Dedifferentiated amniotic fluid mesenchymal stem cell (primary cell): ENCODE results near the gene BOD1L1.

Experiments
- DNase-seq: peaks from one replicate; pipeline ENCODE4 v3.0.0-alpha.2; 2016; ENCODE audit errors: extremely low spot score

BOD1L1 gene

DNA sequence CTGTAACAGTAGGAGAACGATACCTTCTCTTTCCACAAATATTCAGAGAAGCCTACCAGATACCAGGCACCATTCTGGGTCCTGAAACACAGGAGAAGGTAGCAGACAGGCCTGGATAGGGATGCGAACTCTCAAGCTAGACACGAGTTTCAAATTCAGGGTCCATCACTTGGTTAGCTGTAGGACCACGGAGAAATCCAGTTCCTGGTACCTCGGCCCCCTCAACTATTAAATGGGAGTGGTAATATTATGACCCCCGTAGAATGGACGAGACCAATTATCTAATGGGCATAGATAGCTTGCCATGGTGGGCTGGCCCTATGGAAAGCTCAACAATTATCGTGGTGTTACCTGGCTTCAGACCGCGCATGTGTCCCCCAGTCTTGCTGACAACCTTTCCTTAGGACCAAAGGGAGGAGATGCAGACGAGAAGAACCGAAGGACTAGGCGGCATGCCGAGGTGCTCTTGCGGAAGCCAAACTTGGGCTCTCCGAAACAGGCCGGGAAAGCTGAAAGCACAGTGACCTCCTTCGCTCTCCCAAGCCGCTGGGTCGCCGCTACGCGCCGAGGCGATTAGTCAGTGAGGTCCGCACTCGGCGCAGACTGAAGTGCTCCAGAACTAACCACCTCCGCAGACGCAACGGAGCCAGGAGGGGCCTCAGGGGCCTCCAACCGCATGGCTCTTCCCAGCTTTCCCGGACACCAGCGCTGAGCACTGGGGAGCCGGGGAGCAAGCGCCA is 102.9 kb downstream of the BOD1L1 start:
- no peak for DNase-seq

- no peak for DNase-seq
Measured at GRCh38 chr4:13523591-13524503, 103.7 kb downstream of the BOD1L1 start.

DNA sequence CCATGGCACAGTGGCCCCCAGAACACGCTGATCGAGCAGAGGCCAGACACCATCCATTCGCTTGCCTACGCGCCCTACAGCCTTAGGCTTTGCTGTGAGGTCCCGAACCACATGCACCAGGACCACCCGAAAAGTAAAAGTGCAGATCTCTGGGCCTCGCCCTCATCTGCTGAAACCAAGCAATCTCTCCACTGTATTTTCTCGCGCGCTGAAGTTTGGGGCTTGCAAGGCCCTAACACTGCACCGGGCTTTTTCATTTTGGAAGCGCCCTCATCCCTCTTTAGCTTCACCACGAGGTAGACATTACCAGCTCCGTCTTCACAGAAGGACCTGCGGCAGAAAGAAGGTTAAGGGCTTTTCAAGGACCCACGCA is 104.4 kb downstream of the BOD1L1 start:
- no peak for DNase-seq

- DNase-seq: no peak
Measured at GRCh38 chr4:13522282-13523104, 105.0 kb downstream of the BOD1L1 start.

GRCh38 chr4:13521047-13521446 is 106.5 kb downstream of the BOD1L1 start:
- no peak for DNase-seq
